WTC11 (cell line): Measurements from ENCODE around the gene WDFY3. TPM values are rescaled to one million over a fixed set of nuclear protein-coding genes. Genes with fewer than 3 reads are reported as not detected.

ENCODE experiments used
- ATAC-seq: fragments of 200-7000 bp; cut with Tn5 transposase; 2 replicates; pipeline ENCODE4 v1.10.0; 2021; ENCODE audit warnings: mild to moderate bottlenecking, moderate library complexity
- CTCF ChIA-PET: fragments of 300-600 bp; sonication (Branson Sonifier 250); formaldehyde crosslinking; loops from one replicate; lab custom pipeline; 2021; ENCODE audit warnings: antibody characterized with exemption; lab: Charles Lee
- POLR2A ChIA-PET: fragments of 350-600 bp; sonication (Branson Sonifier 250); formaldehyde crosslinking; loops from one replicate; lab custom pipeline; 2021; ENCODE audit warnings: antibody characterized with exemption; lab: Charles Lee
- DNase-seq: peaks from one replicate; pipeline ENCODE4 v3.0.0; 2021; ENCODE audit warnings: low spot score
- H3K27ac Mint-ChIP-seq: 2 replicates; pipeline ENCODE4 v1.8.0; 2021; ENCODE audit warnings: mixed read lengths
- H3K27me3 Mint-ChIP-seq: 2 replicates; pipeline ENCODE4 v1.8.0; 2021; ENCODE audit warnings: low read depth, mild to moderate bottlenecking, moderate library complexity, mixed read lengths
- H3K36me3 Mint-ChIP-seq: 2 replicates; pipeline ENCODE4 v1.8.0; 2021; ENCODE audit warnings: mixed read lengths
- H3K4me1 Mint-ChIP-seq: 2 replicates; pipeline ENCODE4 v1.8.0; 2022; ENCODE audit warnings: mixed read lengths
- H3K4me3 Mint-ChIP-seq: 2 replicates; pipeline ENCODE4 v1.8.0; 2021; ENCODE audit warnings: mild to moderate bottlenecking, moderate library complexity, mixed read lengths
- H3K9me3 Mint-ChIP-seq: 2 replicates; pipeline ENCODE4 v1.8.0; 2021; ENCODE audit warnings: mixed read lengths
- ATF3 ChIP-seq: sonication (generic); formaldehyde crosslinking; conservative IDR thresholded peaks from 2 replicates; pipeline ENCODE4 v1.8.1; 2022; ENCODE audit warnings: mild to moderate bottlenecking, missing genetic modification reagents
- EMX1 ChIP-seq: fragments of 250-450 bp; sonication (Bioruptor Pico); IDR thresholded peaks from 2 replicates; pipeline ENCODE4 v1.8.0; 2021; ENCODE audit warnings: mild to moderate bottlenecking
- GABPB1 ChIP-seq: sonication (generic); formaldehyde crosslinking; IDR thresholded peaks from 2 replicates; pipeline ENCODE4 v1.8.1; 2023; ENCODE audit warnings: mild to moderate bottlenecking, missing genetic modification reagents
- SMAD4 ChIP-seq: sonication (generic); formaldehyde crosslinking; IDR thresholded peaks from 2 replicates; pipeline ENCODE4 v1.8.0; 2022; ENCODE audit warnings: mild to moderate bottlenecking, missing genetic modification reagents
- total RNA-seq: library from RNA; stranded (reverse); gene quantifications from 3 replicates; pipeline ENCODE4 v1.2.3, GENCODE V29; 2021
- TF ChIP-seq, protein P1 (sequence below): sonication (generic); formaldehyde crosslinking; IDR thresholded peaks from 2 replicates; pipeline ENCODE4 v1.8.0; 2023; ENCODE audit warnings: mild to moderate bottlenecking, missing genetic modification reagents
- TF ChIP-seq, protein P2 (sequence below): sonication (generic); formaldehyde crosslinking; IDR thresholded peaks from 2 replicates; pipeline ENCODE4 v1.8.0; 2022; ENCODE audit warnings: missing genetic modification reagents
- TF ChIP-seq, protein P3 (sequence below): sonication (generic); formaldehyde crosslinking; IDR thresholded peaks from 2 replicates; pipeline ENCODE4 v1.8.1; 2023; ENCODE audit warnings: mild to moderate bottlenecking, missing genetic modification reagents

The WDFY3 gene
- total RNA-seq, 1 experiment from 2014 or later = 77.2 TPM

DNA sequence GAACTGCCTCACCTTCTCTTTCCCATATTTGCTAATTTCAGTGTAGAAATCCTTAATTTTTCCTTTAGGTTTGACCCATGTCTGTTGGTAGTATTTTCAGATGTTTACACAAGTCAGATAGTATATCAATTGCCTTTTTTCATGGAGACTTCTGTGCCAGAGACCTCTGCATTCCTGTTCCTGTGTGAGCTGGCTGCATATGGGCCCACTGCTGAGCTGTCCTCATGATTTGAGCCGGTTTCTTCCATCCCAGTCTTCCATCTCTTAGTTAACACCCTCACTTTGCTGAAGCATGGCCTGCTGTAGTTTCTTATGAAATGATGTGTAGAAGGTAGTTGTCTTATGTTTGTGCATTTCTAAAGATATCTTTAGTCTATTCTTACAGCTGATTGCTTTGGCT lies 343.5 kb downstream of the WDFY3 start:
- peaks cover 25% of the 10 kb centered on the region for H3K36me3 Mint-ChIP-seq
- peak overlapping the region; percentile 94 for H3K27ac Mint-ChIP-seq
- ATAC-seq (peak; percentile 58), DNase-seq (no peak)
- TF ChIP-seq EMX1 (CRISPR knock-in tag) (no peak), GABPB1 (CRISPR knock-in tag) (no peak), ATF3 (no peak), SMAD4 (no peak)
- TF ChIP-seq, protein P1, sequence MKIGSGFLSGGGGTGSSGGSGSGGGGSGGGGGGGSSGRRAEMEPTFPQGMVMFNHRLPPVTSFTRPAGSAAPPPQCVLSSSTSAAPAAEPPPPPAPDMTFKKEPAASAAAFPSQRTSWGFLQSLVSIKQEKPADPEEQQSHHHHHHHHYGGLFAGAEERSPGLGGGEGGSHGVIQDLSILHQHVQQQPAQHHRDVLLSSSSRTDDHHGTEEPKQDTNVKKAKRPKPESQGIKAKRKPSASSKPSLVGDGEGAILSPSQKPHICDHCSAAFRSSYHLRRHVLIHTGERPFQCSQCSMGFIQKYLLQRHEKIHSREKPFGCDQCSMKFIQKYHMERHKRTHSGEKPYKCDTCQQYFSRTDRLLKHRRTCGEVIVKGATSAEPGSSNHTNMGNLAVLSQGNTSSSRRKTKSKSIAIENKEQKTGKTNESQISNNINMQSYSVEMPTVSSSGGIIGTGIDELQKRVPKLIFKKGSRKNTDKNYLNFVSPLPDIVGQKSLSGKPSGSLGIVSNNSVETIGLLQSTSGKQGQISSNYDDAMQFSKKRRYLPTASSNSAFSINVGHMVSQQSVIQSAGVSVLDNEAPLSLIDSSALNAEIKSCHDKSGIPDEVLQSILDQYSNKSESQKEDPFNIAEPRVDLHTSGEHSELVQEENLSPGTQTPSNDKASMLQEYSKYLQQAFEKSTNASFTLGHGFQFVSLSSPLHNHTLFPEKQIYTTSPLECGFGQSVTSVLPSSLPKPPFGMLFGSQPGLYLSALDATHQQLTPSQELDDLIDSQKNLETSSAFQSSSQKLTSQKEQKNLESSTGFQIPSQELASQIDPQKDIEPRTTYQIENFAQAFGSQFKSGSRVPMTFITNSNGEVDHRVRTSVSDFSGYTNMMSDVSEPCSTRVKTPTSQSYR (CRISPR knock-in tag) = no peak
- TF ChIP-seq, protein P2, sequence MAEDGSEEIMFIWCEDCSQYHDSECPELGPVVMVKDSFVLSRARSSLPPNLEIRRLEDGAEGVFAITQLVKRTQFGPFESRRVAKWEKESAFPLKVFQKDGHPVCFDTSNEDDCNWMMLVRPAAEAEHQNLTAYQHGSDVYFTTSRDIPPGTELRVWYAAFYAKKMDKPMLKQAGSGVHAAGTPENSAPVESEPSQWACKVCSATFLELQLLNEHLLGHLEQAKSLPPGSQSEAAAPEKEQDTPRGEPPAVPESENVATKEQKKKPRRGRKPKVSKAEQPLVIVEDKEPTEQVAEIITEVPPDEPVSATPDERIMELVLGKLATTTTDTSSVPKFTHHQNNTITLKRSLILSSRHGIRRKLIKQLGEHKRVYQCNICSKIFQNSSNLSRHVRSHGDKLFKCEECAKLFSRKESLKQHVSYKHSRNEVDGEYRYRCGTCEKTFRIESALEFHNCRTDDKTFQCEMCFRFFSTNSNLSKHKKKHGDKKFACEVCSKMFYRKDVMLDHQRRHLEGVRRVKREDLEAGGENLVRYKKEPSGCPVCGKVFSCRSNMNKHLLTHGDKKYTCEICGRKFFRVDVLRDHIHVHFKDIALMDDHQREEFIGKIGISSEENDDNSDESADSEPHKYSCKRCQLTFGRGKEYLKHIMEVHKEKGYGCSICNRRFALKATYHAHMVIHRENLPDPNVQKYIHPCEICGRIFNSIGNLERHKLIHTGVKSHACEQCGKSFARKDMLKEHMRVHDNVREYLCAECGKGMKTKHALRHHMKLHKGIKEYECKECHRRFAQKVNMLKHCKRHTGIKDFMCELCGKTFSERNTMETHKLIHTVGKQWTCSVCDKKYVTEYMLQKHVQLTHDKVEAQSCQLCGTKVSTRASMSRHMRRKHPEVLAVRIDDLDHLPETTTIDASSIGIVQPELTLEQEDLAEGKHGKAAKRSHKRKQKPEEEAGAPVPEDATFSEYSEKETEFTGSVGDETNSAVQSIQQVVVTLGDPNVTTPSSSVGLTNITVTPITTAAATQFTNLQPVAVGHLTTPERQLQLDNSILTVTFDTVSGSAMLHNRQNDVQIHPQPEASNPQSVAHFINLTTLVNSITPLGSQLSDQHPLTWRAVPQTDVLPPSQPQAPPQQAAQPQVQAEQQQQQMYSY = peak; percentile 44; the same call in 1 of the 2 replicates
- TF ChIP-seq, protein P3, sequence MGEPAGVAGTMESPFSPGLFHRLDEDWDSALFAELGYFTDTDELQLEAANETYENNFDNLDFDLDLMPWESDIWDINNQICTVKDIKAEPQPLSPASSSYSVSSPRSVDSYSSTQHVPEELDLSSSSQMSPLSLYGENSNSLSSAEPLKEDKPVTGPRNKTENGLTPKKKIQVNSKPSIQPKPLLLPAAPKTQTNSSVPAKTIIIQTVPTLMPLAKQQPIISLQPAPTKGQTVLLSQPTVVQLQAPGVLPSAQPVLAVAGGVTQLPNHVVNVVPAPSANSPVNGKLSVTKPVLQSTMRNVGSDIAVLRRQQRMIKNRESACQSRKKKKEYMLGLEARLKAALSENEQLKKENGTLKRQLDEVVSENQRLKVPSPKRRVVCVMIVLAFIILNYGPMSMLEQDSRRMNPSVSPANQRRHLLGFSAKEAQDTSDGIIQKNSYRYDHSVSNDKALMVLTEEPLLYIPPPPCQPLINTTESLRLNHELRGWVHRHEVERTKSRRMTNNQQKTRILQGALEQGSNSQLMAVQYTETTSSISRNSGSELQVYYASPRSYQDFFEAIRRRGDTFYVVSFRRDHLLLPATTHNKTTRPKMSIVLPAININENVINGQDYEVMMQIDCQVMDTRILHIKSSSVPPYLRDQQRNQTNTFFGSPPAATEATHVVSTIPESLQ (CRISPR knock-in tag) = no peak
- H3K4me1 Mint-ChIP-seq = peaks cover 12% of the 10 kb centered on the region
- no peaks in the 10 kb centered on the region for H3K9me3 Mint-ChIP-seq
- no peaks in the 10 kb centered on the region for H3K27me3 Mint-ChIP-seq
- no peak overlapping the region for H3K4me3 Mint-ChIP-seq
- ChIA-PET POLR2A (no interaction called here), CTCF (interaction anchor here (2.9 kb wide), 1 partner anchor 44 kb away, joined by 16 read pairs; no protein-coding TSS in a partner anchor)
